ENCODE results near the gene CELF2. TPM values are rescaled to one million over a fixed set of nuclear protein-coding genes. Genes with fewer than 3 reads are reported as not detected.
A peak's percentile ranks its signal among the peaks of the same experiment; 100 is the strongest.

The CELF2 gene
- total RNA-seq, 1 donor from 2014 or later, result 94.9 TPM

DNA sequence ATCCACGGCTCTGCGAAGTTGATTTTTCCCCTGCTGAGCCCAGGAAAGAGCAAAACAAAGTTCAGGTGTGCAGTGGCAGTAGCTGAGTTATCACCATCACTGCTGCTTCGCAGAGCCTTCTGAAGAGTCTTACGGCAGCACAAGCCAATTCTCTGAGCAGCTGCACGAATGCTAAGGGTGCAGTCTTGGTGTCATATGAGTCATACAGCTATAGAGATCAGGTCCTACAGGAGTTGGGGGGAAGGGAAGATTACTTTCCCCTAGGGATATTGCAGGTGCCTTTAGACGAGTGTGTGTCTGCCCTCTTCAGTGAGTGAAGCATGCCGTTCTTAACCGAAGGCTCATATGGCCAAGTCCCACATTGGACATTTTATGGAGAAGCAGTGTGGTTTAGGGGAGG, 227.8 kb downstream of the CELF2 start:
- DNase-seq (ENCODE audit: low spot score) (no peak), ATAC-seq (no peak)
- intact Hi-C loops (cut with DNase I), result no loop called here

DNA sequence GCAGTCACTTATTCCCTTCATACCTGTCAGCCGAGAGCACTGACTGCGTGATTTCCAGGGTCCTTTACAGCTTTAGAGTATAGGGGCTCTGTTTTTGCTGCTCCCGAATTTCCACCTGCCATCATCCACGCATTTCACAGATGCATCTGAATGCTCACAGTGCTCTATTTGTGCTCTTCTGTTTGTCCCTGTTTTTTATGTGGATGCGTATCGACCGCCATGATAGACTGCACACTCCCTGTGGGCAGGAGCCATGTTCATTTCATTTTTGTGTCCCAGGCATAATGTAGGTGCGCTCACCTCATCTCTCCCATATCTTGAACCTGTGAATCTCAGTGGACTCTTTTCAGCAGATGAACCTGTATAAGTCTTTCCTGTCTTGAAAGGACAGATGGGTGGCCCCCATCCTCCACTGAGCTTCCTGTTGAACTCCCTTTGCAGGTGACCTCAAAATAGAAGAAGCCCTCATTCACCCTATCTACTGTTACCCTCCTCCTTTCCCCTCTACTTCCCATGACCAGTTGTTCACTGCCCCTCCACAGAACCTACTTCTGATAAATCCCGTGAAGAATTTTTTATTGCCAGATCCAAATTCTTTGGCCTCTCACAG, 228.4 kb downstream of the CELF2 start:
- DNase-seq (ENCODE audit: low spot score) (no peak), ATAC-seq (no peak)
- intact Hi-C loops (cut with DNase I), result no loop called here

DNA sequence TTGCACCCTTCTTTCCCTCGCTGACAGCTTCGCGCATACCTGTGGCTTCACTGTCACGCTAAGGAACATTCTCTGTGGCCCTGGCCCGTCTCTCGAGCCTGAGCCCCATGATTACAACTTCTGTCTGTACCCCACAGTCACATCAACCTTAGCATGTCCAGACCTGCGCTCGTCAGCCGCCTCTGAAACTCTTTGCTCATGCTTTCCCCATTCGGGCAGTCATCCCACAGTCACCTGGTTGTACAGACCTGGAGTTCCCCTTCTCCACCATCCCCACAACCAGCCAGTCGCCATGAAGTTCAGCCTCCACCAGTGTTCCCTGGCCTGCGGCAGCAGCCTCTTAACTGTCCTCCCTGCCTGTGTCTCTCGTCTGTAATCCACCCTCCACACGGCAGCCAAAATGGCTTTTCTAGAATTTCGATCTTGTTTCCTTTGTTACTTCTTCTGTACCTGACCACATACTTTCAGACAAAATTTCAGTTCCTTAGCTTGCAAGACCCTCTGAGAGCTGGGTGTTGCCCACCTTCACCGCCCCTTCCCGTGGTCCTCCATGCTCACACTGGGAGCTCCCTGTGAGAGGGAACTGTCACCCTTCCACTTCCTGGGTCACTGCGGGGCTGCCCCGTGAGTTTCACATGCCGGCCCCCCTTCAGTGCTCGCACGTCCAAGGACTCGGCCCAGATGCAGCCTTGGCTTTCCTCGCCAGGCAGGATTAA, 229.2 kb downstream of the CELF2 start:
- DNase-seq (ENCODE audit: low spot score) (no peak), ATAC-seq (no peak)
- intact Hi-C loops (cut with DNase I), result no loop called here

DNA sequence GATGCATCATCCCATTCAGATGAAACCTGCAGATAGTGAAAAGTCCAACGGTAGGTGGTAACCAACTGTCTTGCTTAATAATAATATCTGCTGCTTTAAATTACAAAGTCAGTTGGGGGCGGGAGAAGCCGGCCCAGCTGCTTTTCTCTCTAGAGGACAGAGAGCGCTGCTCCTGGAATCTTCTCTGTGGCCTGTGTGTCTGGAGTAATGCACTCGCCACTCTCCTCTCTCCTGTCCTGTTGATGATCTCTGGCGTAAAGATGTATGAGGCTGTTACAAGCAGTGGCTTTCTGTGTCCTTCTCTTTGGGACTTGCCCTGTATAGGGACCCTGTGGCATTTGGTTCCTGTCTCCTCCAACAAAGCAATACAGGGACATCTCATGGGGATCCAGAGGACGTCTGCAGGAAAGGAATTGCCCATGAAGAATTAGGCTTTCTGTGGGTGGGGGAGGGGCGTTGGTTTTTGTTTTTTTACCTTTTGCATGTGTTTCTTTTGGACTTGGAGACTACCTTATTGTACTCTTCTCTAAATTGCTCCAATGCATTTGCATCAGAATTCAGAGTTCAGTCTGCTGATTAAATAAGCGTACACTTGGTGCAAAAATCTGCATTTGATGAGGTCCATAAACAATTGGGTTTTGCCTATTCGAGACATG, 231.6 kb downstream of the CELF2 start:
- intact Hi-C loops (cut with DNase I), result no loop called here
- ATAC-seq (peak; percentile 57), DNase-seq (ENCODE audit: low spot score) (no peak)

DNA sequence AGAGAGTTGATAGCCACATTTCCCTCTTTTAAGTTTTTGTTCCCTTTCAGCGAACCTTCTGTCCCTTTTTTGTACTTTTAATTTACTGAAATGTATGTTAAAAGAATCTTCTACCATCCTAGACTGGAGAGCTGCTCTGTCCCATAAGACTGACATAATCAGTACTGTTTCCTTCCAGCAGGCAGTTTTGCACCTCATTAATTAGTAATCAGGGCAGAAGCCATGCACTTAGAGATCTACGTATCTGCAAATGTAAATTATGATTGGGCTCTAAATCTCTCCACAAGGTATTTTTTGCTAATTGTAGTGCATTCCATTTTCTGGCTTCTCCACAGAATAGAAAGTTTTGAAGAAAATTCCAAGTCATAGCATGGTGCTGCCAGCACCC, 232.1 kb downstream of the CELF2 start:
- intact Hi-C loops (cut with DNase I), result no loop called here
- ATAC-seq, result no peak

DNA sequence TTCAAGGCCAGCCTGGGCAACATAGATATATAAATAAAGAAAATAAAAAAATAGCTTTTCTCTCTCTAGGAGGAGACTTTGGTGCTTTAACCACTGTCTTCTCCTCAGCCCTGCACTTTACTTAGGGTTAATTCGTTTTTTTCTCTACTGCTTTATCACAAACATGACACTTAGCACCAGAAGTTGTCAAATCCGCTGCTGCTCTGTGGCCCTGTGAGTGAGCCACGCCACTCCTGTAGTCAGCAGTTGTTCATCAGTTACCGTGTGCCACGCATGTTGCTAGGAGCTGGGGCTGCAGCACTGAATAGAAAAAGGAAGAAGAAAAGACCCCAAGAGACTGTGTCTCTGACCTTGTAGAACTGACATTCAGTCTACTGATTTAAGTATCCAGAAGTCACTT, 232.6 kb downstream of the CELF2 start:
- ATAC-seq (no peak), DNase-seq (ENCODE audit: low spot score) (no peak)
- intact Hi-C loops (cut with DNase I), result no loop called here

More for the DNA sequence above, 232.1 kb downstream of the CELF2 start:
- no peak for DNase-seq (ENCODE audit: low spot score)

DNA sequence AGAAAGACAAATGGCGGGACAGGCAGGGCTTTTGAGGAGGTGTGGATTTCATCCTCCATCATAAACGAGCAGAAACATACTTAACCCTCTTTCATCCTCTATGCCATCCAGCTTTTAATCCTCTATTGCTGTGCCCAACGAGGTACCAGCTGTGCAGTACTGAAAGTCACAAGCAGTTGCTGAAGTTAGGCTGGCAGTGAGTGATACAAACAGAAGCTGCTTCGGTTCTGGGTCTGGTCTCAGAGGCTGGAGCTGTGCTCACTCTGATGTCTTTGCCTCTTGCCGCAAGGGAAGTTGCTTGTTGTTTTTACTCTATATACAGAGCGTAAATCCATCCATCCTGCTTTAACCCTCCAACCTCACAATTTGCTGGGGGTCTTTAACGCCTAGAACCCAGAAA, 235.2 kb downstream of the CELF2 start:
- ATAC-seq, result no peak
- intact Hi-C loops (cut with DNase I), result no loop called here

DNA sequence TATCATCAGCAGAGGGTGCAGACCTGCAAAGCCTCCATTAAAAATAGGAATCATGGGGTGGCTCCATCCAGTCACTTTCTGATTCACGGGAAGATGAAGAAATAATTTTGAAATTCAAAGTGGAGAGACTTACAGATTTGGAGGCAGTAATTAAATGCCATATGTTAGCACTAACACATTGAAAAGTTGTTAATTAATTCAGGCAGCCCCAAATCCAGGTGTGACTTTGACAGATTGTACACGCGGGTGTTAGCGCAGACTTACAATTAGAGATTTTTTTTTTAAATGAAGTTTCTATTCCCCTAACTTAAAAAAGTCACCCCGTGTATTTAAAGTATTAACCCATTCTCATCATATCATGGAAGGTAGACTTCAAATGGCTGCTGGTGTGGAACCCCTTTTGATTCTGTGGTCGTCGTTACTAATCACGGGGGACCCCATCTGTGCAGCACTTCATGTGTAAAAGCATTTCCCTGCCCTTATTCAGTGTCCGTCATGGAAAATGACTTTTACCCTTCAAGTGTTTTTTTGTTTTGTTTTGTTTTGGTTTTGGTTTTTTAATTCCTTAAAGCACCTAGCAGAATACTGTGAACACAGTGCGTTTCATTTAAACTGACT, 235.8 kb downstream of the CELF2 start:
- ATAC-seq, result no peak
- intact Hi-C loops (cut with DNase I), result no loop called here
- no peak for DNase-seq (ENCODE audit: low spot score)

More for the DNA sequence above, 235.2 kb downstream of the CELF2 start:
- DNase-seq (ENCODE audit: low spot score), result no peak

DNA sequence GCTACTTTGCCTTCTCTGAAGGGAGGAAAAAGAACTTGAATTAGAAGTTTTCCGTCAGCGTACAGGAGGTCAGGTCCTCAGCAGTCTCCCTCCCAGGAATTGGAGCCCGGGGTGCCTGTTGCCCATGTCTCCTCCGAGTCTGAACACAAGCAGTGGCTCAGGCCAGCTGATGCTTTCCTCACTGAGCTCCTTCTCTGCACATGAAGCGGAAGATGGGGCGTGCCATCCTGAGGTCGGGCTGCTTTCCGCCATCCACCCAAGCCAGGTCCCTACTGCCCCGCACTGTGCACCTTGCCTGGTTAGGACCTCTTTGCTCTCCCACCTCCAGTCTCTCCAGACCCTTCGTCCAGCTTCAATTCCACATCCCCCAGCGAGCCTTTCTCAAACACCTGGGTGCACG, 237.5 kb downstream of the CELF2 start:
- intact Hi-C loops (cut with DNase I), result no loop called here
- DNase-seq (ENCODE audit: low spot score) (no peak), ATAC-seq (no peak)

DNA sequence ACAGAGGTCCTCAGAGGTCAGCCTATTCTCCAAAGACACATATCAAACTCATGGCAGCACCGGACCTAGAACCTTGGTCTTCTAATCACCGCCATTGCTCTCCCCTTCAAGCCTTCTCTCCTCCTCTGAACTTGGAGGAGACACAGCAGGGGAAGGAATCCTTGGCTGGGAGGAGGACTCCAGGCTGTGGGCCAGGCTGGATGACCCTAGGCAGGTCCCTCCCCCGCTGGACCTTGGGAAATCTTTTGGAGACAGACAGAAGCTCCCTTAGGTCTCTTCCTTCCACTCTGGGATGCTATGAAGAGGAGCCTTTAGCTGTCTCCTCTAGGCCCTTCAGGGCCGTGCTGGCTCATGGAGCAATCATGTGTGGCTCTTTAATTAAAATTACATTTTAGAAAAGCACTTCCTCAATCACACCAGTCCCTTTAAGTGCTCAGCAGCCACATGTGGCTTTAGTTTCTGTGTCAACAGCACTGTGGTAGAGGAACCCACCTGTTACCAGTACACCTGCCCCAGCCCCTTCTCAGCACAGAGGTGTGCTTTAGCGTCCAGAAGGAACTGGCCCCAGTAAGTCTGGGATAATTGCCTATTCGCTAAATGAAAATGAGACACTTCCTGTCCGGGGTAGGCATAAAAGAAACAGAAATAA, 238.2 kb downstream of the CELF2 start:
- ATAC-seq, result peak; percentile 46
- intact Hi-C loops (cut with DNase I), result no loop called here
- no peak for DNase-seq (ENCODE audit: low spot score)

DNA sequence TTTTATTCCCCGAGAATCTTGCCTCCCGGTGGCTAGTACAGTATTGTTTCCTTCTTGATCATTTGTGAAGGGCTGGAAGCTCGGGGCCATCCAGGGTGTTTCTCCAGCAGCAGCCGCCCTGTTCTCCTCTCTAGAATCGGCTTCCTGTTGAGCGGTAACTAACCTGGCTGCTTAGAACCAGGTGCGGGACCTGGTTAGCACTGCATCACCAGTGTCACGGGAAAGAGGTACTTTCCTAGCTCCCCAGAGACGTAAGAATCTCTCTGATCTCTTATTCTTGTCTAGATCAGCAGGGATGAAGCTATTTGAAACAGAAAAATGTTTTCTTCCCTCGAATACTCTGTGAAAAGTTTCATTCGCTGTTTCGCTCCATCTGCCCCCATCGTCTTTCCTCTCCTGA, 239.2 kb downstream of the CELF2 start:
- no peak for ATAC-seq

DNA sequence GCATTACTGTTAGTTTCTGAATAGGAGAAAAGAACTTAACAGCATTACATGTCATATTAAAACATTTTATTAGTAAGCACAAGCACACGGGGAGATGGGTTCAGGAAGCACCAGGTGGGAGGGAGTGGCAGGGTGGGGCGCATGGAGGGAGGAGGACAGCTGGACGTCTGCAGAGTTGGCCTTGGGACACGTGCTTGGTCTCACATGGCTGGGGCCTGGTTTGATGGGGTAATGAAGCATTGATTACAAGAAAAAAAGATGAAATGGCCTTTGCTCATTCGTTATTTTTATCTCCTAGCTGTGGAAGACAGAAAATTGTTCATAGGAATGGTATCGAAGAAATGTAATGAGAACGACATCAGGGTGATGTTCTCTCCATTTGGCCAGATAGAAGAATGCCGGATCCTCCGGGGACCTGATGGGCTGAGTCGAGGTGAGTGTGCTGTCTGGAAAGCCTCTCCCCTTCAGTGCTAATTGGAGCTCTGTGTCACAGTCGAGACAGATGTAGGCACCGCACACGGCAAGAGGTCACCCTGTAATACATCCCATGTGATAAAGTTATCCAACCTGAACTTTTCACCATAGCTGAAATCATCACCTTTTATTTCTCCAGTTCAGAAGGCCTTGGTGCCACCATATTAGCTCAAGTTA, 239.9 kb downstream of the CELF2 start:
- ATAC-seq, result no peak
- no peak for DNase-seq (ENCODE audit: low spot score)
- intact Hi-C loops (cut with DNase I), result no loop called here

More for the DNA sequence above, 239.2 kb downstream of the CELF2 start:
- no peak for DNase-seq (ENCODE audit: low spot score)
- intact Hi-C loops (cut with DNase I), result no loop called here

DNA sequence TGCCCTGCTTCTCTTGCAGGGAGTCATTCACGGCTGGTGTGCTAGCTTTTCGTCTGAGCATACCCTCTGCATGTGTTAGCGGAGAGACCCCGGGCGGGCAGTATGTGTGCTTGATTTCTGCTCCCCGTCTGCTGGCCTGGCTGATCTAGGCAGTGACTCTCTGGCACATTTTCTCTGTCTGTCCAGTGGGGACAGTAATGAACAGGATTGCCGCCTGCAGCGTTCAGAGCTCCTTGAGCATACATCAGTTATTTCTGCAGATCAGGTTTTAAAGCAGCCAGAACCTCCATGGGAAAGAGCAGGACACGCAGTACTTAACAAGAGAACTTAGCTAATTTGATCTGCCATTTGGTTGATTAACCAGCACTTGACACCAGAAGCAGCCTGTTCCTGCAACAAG, 242.5 kb downstream of the CELF2 start:
- ATAC-seq (peak; percentile 35), DNase-seq (ENCODE audit: low spot score) (no peak)
- intact Hi-C loops (cut with DNase I), result no loop called here

DNA sequence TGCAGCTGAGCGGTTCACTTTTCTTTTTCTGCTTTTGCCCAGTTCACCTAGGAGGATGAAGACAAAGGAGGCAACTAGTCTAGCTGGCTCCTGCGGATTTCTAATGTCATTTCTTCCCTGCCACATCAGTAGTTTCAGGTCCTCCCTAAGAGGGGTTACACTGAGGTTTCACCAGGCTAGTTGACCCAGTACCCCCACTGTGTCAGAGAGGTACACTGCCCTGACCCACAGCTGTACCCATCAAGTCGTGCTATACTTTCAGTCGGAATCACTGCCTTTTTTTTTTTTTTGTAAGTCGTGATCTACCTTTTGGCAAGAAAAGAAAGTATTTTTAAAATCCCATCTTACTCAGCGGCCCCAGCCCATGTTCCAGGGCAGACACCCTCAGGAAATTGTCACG, 243.5 kb downstream of the CELF2 start:
- no peak for ATAC-seq
- no peak for DNase-seq (ENCODE audit: low spot score)
- intact Hi-C loops (cut with DNase I), result no loop called here

DNA sequence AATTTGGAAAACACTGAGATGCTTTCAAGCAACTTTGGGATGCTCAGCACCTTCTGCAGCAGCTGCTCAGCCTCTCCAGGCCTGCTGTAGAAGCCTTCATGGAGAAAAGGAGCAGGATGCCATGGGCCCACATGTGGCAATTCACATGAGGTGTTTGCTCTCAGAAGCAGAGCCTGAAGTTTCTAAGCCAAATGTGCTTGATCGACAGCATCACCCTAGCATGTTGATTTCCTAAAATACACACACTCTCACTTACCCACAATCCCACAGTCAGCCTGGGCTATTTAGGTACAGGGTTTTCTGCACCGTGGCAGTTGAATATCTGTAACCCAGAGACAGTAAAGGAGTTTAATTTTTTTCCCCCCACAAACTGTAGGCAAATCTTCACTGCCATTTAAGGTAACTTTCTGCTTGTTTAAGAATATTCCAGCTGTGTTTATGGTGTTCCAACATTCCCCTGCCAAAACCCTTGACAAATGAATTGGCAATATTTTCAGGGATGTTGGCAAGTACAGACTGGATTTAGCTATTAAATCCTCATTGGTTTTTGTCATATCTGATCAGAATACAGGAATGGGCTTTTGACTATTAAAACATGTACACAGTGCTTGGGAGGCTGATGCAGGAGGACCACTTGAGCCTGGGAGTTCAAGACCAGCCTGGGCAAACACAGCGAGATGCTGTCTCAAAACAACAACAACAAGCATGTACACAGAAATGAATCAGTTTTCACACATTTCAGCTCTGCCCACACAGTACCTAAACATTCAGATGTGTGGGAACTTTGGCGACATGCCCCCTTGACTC, 244.2 kb downstream of the CELF2 start:
- DNase-seq (ENCODE audit: low spot score) (no peak), ATAC-seq (no peak)
- intact Hi-C loops (cut with DNase I), result no loop called here

DNA sequence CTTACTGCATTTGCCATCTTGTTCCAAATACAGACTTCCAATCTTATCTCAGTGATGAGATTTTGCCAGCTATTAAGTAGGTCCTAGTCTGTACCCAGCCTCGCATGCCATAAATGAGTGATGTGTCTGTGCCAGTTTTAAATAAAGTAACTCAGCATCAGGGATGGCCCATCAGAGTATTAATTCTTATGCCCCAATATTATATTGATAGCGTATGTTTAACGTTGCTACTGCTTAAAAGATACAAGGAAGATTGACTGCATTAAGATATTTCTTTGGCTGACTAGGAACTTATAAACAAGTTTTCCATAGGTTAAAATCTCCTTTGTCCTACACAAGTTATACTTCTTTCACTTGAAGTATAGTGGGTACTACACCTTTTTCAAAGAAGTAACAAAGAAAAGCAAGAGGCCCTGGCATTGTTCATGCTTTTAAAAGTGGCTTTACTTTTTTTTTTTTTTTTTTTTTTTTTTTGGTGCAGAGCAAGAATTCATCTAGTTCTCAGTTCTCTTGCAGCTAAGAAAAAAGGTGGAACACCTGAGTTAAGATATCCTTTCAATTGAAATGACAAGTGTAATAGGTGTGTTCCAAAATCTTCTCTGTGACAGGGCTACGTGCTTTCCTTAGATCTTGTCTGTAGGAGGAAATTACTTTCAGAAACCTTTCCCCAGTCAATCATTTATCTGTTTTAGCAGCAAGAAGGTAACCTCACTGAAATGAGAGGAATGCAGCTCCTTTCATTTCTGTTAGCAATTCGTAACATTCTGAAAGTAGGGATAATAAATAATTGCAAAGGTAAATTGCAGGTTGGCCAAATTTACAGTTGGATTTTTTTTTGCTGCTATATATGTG, 245.0 kb downstream of the CELF2 start:
- DNase-seq (ENCODE audit: low spot score) (no peak), ATAC-seq (no peak)
- intact Hi-C loops (cut with DNase I), result no loop called here

DNA sequence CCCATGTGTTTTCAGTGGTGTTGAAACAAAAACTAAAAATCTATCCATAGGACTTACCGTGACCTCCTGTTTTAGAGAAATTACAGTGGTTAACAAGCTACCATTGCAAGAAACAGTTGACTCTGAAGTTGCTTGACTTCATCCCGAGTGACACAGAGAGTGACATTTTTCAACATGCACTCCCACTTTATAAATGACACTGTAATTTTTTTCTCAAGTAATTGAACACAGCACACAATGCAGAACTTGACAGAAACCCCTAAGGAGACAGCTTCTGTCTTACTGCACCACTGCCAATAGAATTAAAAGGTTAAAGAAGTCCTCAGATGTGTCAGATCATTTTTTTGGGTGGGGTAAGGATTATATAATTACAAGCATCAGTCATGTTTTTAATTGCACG, 246.1 kb downstream of the CELF2 start:
- no peak for DNase-seq (ENCODE audit: low spot score)
- intact Hi-C loops (cut with DNase I), result no loop called here
- no peak for ATAC-seq

Measured in sciatic nerve (tissue), 2 donors.